Chondrocyte (in vitro differentiated cells): ENCODE results near the gene NFX1. TPM values are rescaled to one million over a fixed set of nuclear protein-coding genes. Genes with fewer than 3 reads are reported as not detected.

Source experiments
- DNase-seq: peaks from one replicate; pipeline ENCODE4 v3.0.0; 2021; ENCODE audit warnings: mixed read lengths, low spot score
- H3K27ac Mint-ChIP-seq: one replicate; pipeline ENCODE4 v1.8.0; 2021; ENCODE audit warnings: mild to moderate bottlenecking, moderate library complexity, mixed read lengths; ENCODE audit not compliant: unreplicated experiment
- H3K27me3 Mint-ChIP-seq: 2 replicates; pipeline ENCODE4 v1.8.0; 2021; ENCODE audit warnings: low read depth, mixed read lengths
- H3K36me3 Mint-ChIP-seq: 2 replicates; pipeline ENCODE4 v1.8.0; 2021; ENCODE audit warnings: low read depth, mixed read lengths
- H3K4me1 Mint-ChIP-seq: 2 replicates; pipeline ENCODE4 v1.8.0; 2021; ENCODE audit warnings: low read depth, mild to moderate bottlenecking, mixed read lengths
- H3K4me3 Mint-ChIP-seq: one replicate; pipeline ENCODE4 v1.8.0; 2021; ENCODE audit warnings: mild to moderate bottlenecking, moderate library complexity, mixed read lengths; ENCODE audit not compliant: unreplicated experiment
- H3K9me3 Mint-ChIP-seq: 2 replicates; pipeline ENCODE4 v1.8.0; 2021; ENCODE audit warnings: low read depth, mixed read lengths
- total RNA-seq: library from RNA; stranded (reverse); gene quantifications from 3 replicates; pipeline ENCODE4 v1.2.1, GENCODE V29; 2021
- TF ChIP-seq, protein P1 (sequence below): fragments of 200-600 bp; sonication (generic); IDR thresholded peaks from 2 replicates; pipeline ENCODE4 v1.5.0; 2021; ENCODE audit warnings: antibody characterized with exemption, mild to moderate bottlenecking, moderate library complexity

Gene NFX1
- total RNA-seq, 1 donor from 2014 or later, result 28.4 TPM

DNA sequence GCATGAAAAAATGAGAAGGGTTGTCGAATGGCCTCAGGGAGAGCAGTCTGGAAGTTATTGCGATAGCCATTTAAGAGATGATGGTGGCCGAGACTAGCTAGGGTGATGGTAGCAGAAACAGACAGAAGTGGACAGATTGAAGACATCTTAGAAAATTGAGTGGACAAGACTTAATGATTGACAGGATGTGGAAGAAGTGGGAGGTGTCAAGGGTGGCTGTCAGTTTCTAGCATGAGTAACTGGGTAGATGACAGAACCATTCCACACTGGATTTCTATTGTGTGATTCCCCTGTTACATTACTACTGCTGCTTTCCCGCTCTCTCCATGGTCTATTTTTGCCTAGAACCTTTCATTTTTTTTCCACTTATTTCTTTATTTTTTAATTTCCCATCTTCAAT, 12.8 kb upstream of the NFX1 start:
- no peak overlapping the region for H3K27ac Mint-ChIP-seq
- H3K27me3 Mint-ChIP-seq, result no peaks in the 10 kb centered on the region
- H3K9me3 Mint-ChIP-seq, result no peaks in the 10 kb centered on the region
- H3K36me3 Mint-ChIP-seq, result peaks cover 34% of the 10 kb centered on the region
- TF ChIP-seq, protein P1, sequence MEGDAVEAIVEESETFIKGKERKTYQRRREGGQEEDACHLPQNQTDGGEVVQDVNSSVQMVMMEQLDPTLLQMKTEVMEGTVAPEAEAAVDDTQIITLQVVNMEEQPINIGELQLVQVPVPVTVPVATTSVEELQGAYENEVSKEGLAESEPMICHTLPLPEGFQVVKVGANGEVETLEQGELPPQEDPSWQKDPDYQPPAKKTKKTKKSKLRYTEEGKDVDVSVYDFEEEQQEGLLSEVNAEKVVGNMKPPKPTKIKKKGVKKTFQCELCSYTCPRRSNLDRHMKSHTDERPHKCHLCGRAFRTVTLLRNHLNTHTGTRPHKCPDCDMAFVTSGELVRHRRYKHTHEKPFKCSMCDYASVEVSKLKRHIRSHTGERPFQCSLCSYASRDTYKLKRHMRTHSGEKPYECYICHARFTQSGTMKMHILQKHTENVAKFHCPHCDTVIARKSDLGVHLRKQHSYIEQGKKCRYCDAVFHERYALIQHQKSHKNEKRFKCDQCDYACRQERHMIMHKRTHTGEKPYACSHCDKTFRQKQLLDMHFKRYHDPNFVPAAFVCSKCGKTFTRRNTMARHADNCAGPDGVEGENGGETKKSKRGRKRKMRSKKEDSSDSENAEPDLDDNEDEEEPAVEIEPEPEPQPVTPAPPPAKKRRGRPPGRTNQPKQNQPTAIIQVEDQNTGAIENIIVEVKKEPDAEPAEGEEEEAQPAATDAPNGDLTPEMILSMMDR, result no peak
- H3K4me3 Mint-ChIP-seq, result no peak overlapping the region
- no peak for DNase-seq
- H3K4me1 Mint-ChIP-seq, result no peaks in the 10 kb centered on the region

DNA sequence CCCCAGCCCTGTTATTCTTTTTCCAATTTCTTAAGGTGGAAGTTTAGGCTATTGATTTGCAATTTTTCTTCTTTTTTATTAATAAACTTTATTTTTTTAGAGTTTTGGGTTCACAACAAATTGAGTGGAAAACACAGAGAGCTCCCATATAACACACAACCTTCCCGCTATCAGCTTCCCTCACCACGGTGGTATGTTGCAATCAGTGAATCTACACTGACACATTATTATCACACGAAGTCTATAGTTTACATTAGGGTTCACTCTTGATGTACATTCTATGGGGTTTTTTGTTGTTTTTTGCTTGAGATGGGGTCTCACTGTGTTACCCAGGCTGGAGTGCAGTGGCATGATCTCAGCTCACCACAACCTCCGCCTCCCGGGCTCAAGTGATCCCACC, 4.8 kb upstream of the NFX1 start:
- no peaks in the 10 kb centered on the region for H3K27me3 Mint-ChIP-seq

DNA sequence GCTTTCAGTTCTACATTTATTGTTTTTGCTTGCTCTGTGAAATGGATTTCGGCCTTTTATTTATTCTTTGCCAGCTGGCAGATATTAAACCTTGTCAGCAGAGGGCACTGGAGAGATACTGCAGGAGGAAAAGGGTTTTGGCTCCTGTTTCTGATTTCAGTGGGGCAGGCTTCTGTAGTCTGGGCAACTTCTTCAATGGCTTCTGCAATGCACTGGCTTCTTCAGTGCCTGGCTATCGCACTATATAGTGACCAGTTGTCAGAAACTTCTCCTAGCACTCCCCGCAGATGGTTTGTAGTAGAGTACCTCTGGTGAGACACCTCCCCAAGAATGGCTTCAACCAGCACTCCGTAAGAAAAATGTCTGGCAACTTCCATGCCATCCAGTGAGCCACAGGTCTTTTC, 3.2 kb upstream of the NFX1 start:
- Mint-ChIP-seq H3K27ac (peak overlapping the region; percentile 73), H3K9me3 (no peaks in the 10 kb centered on the region), H3K36me3 (peaks cover 3% of the 10 kb centered on the region), H3K27me3 (no peaks in the 10 kb centered on the region), H3K4me3 (no peak overlapping the region), H3K4me1 (peaks cover 21% of the 10 kb centered on the region)
- TF ChIP-seq, protein P1, result peak; percentile 86
- DNase-seq, result no peak

More for the DNA sequence above, 4.8 kb upstream of the NFX1 start:
- no peak for DNase-seq
- H3K27ac Mint-ChIP-seq, result no peak overlapping the region
- peaks cover 8% of the 10 kb centered on the region for H3K4me1 Mint-ChIP-seq
- TF ChIP-seq, protein P1, result no peak
- H3K36me3 Mint-ChIP-seq, result peaks cover 6% of the 10 kb centered on the region
- no peak overlapping the region for H3K4me3 Mint-ChIP-seq
- H3K9me3 Mint-ChIP-seq, result no peaks in the 10 kb centered on the region

DNA sequence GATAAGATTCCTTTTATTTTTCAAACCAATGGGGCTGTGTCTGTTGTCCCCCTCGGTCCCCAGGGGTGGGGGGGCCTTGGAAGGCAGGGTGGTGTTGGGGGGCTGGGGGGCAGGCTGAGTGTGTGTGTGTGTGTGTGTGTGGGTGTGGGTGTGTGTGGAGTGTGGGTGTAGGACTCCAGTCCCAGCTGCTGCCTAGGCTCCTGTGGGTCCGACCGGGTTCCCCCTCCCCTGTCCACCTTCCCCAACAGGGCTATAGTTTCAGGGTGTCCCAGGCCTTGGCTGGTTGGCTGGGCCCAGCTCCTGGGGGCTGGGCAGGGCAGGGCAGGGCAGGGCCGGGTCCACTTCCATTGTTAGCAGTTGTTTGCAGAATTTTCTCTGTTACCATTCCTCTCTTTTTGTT, 2.1 kb upstream of the NFX1 start:
- Mint-ChIP-seq H3K27ac (peak overlapping the region; percentile 73), H3K4me3 (no peak overlapping the region), H3K27me3 (no peaks in the 10 kb centered on the region), H3K36me3 (peaks cover 6% of the 10 kb centered on the region), H3K9me3 (no peaks in the 10 kb centered on the region), H3K4me1 (peaks cover 33% of the 10 kb centered on the region)
- TF ChIP-seq, protein P1, result no peak
- no peak for DNase-seq

DNA sequence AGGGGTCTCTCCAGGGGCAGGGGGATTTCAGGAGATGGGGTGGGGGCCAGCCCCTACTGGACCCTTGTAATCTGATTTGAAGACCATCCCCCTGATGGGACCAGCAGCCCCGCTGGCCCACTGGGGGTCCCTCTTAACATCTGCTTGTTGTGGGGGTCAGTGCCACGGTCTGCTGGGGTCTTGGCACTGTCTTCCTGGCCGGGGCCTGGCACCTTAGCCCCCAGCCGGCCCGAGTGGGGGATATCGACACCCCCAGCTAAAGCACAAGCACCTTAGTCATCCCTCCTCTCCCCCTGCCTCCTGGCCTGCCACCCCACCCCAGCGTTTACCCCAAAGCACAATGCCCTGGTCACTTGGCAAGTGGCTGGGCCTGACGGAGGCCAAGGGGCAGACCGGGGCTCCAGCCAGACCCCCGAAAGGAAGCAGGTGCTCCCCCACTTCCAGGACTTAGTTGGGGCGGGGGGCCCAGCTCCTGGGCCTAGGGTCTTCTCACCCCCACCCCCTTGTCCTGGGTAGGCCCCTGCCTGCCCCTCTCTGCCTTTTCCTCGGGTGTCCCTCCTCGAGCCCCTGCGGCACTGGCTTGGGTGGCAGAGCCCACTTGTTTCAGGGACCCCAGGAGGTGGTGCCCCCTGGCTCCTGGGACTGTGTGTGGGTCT, 1.4 kb upstream of the NFX1 start:
- no peaks in the 10 kb centered on the region for H3K27me3 Mint-ChIP-seq
- no peak overlapping the region for H3K4me3 Mint-ChIP-seq

More for the DNA sequence above, 1.4 kb upstream of the NFX1 start:
- TF ChIP-seq, protein P1, result no peak
- Mint-ChIP-seq H3K36me3 (peaks cover 6% of the 10 kb centered on the region), H3K4me1 (peaks cover 36% of the 10 kb centered on the region), H3K27ac (peak overlapping the region; percentile 100), H3K9me3 (no peaks in the 10 kb centered on the region)
- DNase-seq, result no peak
